HepG2 (cell line): ENCODE data around the gene BRD1. TPM values are rescaled to one million over a fixed set of nuclear protein-coding genes. Genes with fewer than 3 reads are reported as not detected.

Experiments used
- BCL6 ChIP-seq: IDR thresholded peaks from 2 replicates; pipeline ENCODE4 v1.6.1; 2016; ENCODE audit warnings: missing genetic modification reagents, missing compliant biosample characterization
- FLYWCH1 ChIP-seq: sonication (generic); formaldehyde crosslinking; IDR thresholded peaks from 2 replicates; pipeline ENCODE4 v1.8.1; 2023; ENCODE audit warnings: mild to moderate bottlenecking, missing genetic modification reagents
- FOXA1 ChIP-seq, 2 experiments: fragments of 450-650 bp in 1 of 2; sonication (generic) in 1 of 2; formaldehyde crosslinking in 1 of 2; IDR thresholded peaks; 2 replicates each; pipeline versions ENCODE4 v1.4.0 to v1.6.1; 2016 to 2020; ENCODE audit warnings: missing genetic modification reagents in 1 of 2
- KMT2A ChIP-seq: sonication (generic); formaldehyde crosslinking; IDR thresholded peaks from 2 replicates; pipeline ENCODE4 v1.4.0; 2020; ENCODE audit warnings: missing genetic modification reagents
- KMT2B ChIP-seq: IDR thresholded peaks from 2 replicates; pipeline ENCODE4 v1.6.1; 2016; ENCODE audit warnings: missing genetic modification reagents, missing compliant biosample characterization
- MAZ ChIP-seq, 2 experiments: sonication (generic) in 1 of 2; formaldehyde crosslinking in 1 of 2; IDR thresholded peaks; 2 replicates each; pipeline versions ENCODE4 v1.5.0 to v1.6.1; 2012 to 2020; ENCODE audit warnings: low read depth in 2 of 2, mild to moderate bottlenecking in 2 of 2, borderline replicate concordance in 1 of 2, improper control_type of control experiment in 1 of 2, low read length in 1 of 2, missing genetic modification reagents in 1 of 2, moderate library complexity in 1 of 2
- NRL ChIP-seq: sonication (generic); formaldehyde crosslinking; IDR thresholded peaks from 2 replicates; pipeline ENCODE4 v1.5.0; 2020; ENCODE audit warnings: missing genetic modification reagents, mild to moderate bottlenecking, moderate library complexity, borderline replicate concordance
- PHF8 ChIP-seq: sonication (generic); formaldehyde crosslinking; IDR thresholded peaks from 2 replicates; pipeline ENCODE4 v1.5.0; 2020; ENCODE audit warnings: missing genetic modification reagents
- RXRB ChIP-seq: IDR thresholded peaks from 2 replicates; pipeline ENCODE4 v1.6.1; 2016; ENCODE audit warnings: borderline replicate concordance, missing genetic modification reagents, missing compliant biosample characterization
- ZBTB1 ChIP-seq: sonication (generic); formaldehyde crosslinking; IDR thresholded peaks from 2 replicates; pipeline ENCODE4 v1.4.0; 2020; ENCODE audit warnings: missing genetic modification reagents, borderline replicate concordance
- ZFP62 ChIP-seq: sonication (generic); formaldehyde crosslinking; IDR thresholded peaks from 2 replicates; pipeline ENCODE4 v1.4.0; 2020; ENCODE audit warnings: missing genetic modification reagents
- ZNF224 ChIP-seq: sonication (generic); formaldehyde crosslinking; IDR thresholded peaks from 2 replicates; pipeline ENCODE4 v1.5.0; 2020; ENCODE audit warnings: mild to moderate bottlenecking, missing genetic modification reagents
- ZNF317 ChIP-seq: sonication (generic); formaldehyde crosslinking; IDR thresholded peaks from 2 replicates; pipeline ENCODE4 v1.5.0; 2020; ENCODE audit warnings: mild to moderate bottlenecking, missing genetic modification reagents
- ZNF530 ChIP-seq: sonication (generic); formaldehyde crosslinking; IDR thresholded peaks from 2 replicates; pipeline ENCODE4 v1.5.0; 2020; ENCODE audit warnings: low read depth, mild to moderate bottlenecking, missing genetic modification reagents
- ZNF562 ChIP-seq: sonication (generic); formaldehyde crosslinking; IDR thresholded peaks from 2 replicates; pipeline ENCODE4 v1.8.0; 2022; ENCODE audit warnings: missing genetic modification reagents, borderline replicate concordance
- ZNF746 ChIP-seq: sonication (generic); formaldehyde crosslinking; IDR thresholded peaks from 2 replicates; pipeline ENCODE4 v1.8.0; 2022; ENCODE audit warnings: mild to moderate bottlenecking, missing genetic modification reagents
- ZNF773 ChIP-seq: sonication (generic); formaldehyde crosslinking; IDR thresholded peaks from 2 replicates; pipeline ENCODE4 v1.4.0; 2020; ENCODE audit warnings: missing genetic modification reagents, borderline replicate concordance
- ZNF788 ChIP-seq: sonication (generic); formaldehyde crosslinking; IDR thresholded peaks from 2 replicates; pipeline ENCODE4 v1.5.0; 2020; ENCODE audit warnings: mild to moderate bottlenecking, missing genetic modification reagents, borderline replicate concordance
- ZNF792 ChIP-seq: IDR thresholded peaks from 2 replicates; pipeline ENCODE4 v1.6.1; 2016
- ZNF891 ChIP-seq: sonication (generic); formaldehyde crosslinking; IDR thresholded peaks from 2 replicates; pipeline ENCODE4 v1.5.0; 2020; ENCODE audit warnings: mild to moderate bottlenecking, missing genetic modification reagents
- polyA plus RNA-seq, 8 experiments: library from polyadenylated mRNA; depleted of rRNA in 3 of 8; stranded (reverse) in 7 of 8; unstranded in 1 of 8; fragments of >200 nt; fragmentation: Illumina TruSeq in 4 of 8; extraction: Trizol in 4 of 8; gene quantifications; 2 replicates each; pipeline versions ENCODE4 v1.2.1 to v1.2.3, GENCODE V29; 2011 to 2016; ENCODE audit warnings: low read depth in 4 of 8, missing spikeins in 1 of 8, mixed read lengths in 1 of 8; ENCODE audit not compliant: insufficient read depth in 1 of 8
- total RNA-seq, 5 experiments: library from RNA; depleted of rRNA; stranded (reverse); fragments of >200 nt; fragmentation: Illumina TruSeq; extraction: Trizol; gene quantifications; 2 replicates each; pipeline ENCODE4 v1.2.3, GENCODE V29; 2016; ENCODE audit warnings: low read depth in 1 of 5
- TF ChIP-seq, protein P1 (sequence below): sonication (generic); formaldehyde crosslinking; IDR thresholded peaks from 2 replicates; pipeline ENCODE4 v1.9.0; 2022; ENCODE audit warnings: low read depth, missing genetic modification reagents
- TF ChIP-seq, protein P2 (sequence below): IDR thresholded peaks from 2 replicates; pipeline ENCODE4 v1.6.1; 2016; ENCODE audit warnings: control low read depth
- TF ChIP-seq, protein P3 (sequence below): IDR thresholded peaks from 2 replicates; pipeline ENCODE4 v1.6.1; 2016; ENCODE audit warnings: missing compliant biosample characterization, missing genetic modification reagents, borderline replicate concordance
- TF ChIP-seq, protein P4 (sequence below): sonication (generic); formaldehyde crosslinking; IDR thresholded peaks from 2 replicates; pipeline ENCODE4 v1.8.0; 2023; ENCODE audit warnings: mild to moderate bottlenecking, missing genetic modification reagents

BRD1 gene
- total and polyA plus RNA-seq, 2 of the 13 experiments (the other 11 are each of a cell fraction or from before 2014, with no cell fraction given) = 5.1 to 12.0 TPM

DNA sequence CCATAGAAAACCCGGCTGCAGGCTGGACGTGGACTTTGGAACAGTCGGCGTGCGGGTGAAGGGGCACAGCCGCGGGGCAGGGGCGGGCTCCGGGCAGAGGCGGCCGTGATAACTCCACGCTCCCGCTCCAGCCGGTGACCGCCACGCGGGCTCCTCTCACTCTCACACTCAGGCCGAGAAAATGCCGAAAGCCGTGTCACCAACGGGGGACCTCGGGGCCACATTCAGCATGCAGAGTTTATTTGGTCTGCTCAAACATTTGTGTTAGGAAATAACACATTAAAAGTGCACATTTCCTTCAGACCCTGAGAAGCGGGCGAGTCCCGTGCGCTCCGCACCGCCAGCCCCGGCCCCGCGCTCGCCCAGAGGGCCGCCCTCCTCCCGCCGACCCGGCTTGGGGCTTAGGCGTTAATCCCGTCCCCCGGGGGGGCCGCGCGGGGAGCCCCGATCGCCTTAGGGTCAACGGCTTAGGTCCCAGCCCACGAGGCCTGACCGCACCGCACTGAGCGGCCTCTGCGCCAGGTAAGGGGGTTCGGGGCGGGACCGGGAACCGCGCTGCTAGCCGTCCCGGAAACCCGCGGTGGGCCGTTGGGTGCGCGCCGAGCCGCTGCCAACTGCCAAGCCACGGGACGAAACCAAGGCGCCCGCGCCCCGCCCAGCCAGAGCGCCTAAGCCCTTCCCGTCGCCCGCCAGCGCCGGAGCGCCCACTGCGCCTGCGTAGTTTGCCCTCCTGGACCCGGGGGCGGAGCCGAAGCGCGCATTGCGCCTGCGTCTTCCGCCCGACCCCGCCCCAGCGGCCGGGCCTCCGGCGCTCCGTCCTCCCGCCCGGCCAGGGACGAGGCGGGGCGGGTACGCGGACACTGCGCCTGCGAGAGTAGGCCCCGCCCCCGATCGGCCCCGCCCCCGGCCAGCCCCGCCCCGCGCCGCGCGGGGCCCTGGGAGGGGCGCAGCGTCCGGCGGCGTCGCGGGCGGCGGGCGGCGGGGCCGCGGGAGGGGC lies 25.5 kb upstream of the BRD1 start, which contains the start of gene ZBED4 (continued):
- TF ChIP-seq MAZ (IDR thresholded peaks at IDR 0.05; ENCODE audit: borderline replicate concordance, low read depth, low read length) (peak; percentile 46; the same call in 1 of the 2 replicates), MAZ (CRISPR knock-in tag; IDR thresholded peaks at IDR 0.05; ENCODE audit: low read depth) (peak; percentile 61; the same call in 1 of the 2 replicates), FLYWCH1 (CRISPR knock-in tag) (no peak), ZNF224 (CRISPR knock-in tag) (peak; percentile 80; the same call in 1 of the 2 replicates), NRL (peak; percentile 94), ZNF891 (CRISPR knock-in tag) (peak; percentile 92; the same call in 1 of the 2 replicates), KMT2B (CRISPR knock-in tag) (no peak), RXRB (0 out of 2 replicates have a peak, but pooled peaks have one; percentile 30), ZNF530 (peak; percentile 87; the same call in 1 of the 2 replicates), ZBTB1 (CRISPR knock-in tag) (no peak), FOXA1 (IDR thresholded peaks at IDR 0.05) (no peak), FOXA1 (CRISPR knock-in tag; IDR thresholded peaks at IDR 0.05) (no peak), ZNF792 (0 out of 2 replicates have a peak, but pooled peaks have one; percentile 34), ZNF788 (CRISPR knock-in tag) (no peak), ZNF773 (CRISPR knock-in tag) (peak; percentile 83), ZNF317 (CRISPR knock-in tag) (no peak), ZNF562 (CRISPR knock-in tag) (no peak), BCL6 (peak; percentile 53), ZNF746 (CRISPR knock-in tag) (peak; percentile 51), ZFP62 (no peak), PHF8 (CRISPR knock-in tag) (peak; percentile 91), KMT2A (0 out of 2 replicates have a peak, but pooled peaks have one; percentile 19)
- TF ChIP-seq, protein P1, sequence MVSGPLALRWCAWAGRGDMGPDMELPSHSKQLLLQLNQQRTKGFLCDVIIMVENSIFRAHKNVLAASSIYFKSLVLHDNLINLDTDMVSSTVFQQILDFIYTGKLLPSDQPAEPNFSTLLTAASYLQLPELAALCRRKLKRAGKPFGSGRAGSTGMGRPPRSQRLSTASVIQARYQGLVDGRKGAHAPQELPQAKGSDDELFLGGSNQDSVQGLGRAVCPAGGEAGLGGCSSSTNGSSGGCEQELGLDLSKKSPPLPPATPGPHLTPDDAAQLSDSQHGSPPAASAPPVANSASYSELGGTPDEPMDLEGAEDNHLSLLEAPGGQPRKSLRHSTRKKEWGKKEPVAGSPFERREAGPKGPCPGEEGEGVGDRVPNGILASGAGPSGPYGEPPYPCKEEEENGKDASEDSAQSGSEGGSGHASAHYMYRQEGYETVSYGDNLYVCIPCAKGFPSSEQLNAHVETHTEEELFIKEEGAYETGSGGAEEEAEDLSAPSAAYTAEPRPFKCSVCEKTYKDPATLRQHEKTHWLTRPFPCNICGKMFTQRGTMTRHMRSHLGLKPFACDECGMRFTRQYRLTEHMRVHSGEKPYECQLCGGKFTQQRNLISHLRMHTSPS = peak; percentile 76
- TF ChIP-seq, protein P2, sequence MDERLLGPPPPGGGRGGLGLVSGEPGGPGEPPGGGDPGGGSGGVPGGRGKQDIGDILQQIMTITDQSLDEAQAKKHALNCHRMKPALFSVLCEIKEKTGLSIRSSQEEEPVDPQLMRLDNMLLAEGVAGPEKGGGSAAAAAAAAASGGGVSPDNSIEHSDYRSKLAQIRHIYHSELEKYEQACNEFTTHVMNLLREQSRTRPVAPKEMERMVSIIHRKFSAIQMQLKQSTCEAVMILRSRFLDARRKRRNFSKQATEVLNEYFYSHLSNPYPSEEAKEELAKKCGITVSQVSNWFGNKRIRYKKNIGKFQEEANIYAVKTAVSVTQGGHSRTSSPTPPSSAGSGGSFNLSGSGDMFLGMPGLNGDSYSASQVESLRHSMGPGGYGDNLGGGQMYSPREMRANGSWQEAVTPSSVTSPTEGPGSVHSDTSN (CRISPR knock-in tag) = no peak
- TF ChIP-seq, protein P3, sequence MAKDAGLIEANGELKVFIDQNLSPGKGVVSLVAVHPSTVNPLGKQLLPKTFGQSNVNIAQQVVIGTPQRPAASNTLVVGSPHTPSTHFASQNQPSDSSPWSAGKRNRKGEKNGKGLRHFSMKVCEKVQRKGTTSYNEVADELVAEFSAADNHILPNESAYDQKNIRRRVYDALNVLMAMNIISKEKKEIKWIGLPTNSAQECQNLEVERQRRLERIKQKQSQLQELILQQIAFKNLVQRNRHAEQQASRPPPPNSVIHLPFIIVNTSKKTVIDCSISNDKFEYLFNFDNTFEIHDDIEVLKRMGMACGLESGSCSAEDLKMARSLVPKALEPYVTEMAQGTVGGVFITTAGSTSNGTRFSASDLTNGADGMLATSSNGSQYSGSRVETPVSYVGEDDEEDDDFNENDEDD (CRISPR knock-in tag) = peak; percentile 21; the same call in 1 of the 2 replicates
- TF ChIP-seq, protein P4, sequence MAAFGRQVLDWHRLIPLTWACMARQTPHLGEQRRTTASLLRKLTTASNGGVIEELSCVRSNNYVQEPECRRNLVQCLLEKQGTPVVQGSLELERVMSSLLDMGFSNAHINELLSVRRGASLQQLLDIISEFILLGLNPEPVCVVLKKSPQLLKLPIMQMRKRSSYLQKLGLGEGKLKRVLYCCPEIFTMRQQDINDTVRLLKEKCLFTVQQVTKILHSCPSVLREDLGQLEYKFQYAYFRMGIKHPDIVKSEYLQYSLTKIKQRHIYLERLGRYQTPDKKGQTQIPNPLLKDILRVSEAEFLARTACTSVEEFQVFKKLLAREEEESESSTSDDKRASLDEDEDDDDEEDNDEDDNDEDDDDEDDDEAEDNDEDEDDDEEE = peak; percentile 94
